CD14-positive monocyte (primary cell): ENCODE data around the gene RAB7B. TPM values are rescaled to one million over a fixed set of nuclear protein-coding genes. Genes with fewer than 3 reads are reported as not detected.

Source experiments
- DNase-seq, 3 donors: peaks; one replicate each; pipeline ENCODE4 v3.0.0-alpha.2; 2011 to 2022
- H2AFZ ChIP-seq: 2 replicates; pipeline ENCODE4 v1.6.0; 2012; ENCODE audit warnings: mild to moderate bottlenecking, low read depth, low read length, inconsistent platforms; ENCODE audit not compliant: insufficient read depth, poor library complexity, severe bottlenecking
- H3K27ac ChIP-seq, 2 donors: 1 replicate in 1 of 2; 2 replicates in 1 of 2; pipeline ENCODE4 v1.5.1; 2012 to 2013; ENCODE audit warnings: low read length in 2 of 2, control low read depth in 1 of 2, inconsistent platforms in 1 of 2, low read depth in 1 of 2, mild to moderate bottlenecking in 1 of 2
- H3K27me3 ChIP-seq, 2 donors: one replicate each; pipeline versions ENCODE4 v1.6.0 to v1.6.1; 2011 to 2013; ENCODE audit warnings: low read length in 2 of 2; ENCODE audit not compliant: control insufficient read depth in 2 of 2, insufficient read depth in 2 of 2
- H3K36me3 ChIP-seq, 2 donors: replicated peaks in 1 of 2; 1 replicate in 1 of 2; 2 replicates in 1 of 2; pipeline versions ENCODE4 v1.5.1 to v1.6.1; 2012 to 2013; ENCODE audit warnings: low read length in 2 of 2, control low read depth in 1 of 2, inconsistent platforms in 1 of 2, mild to moderate bottlenecking in 1 of 2; ENCODE audit not compliant: insufficient read depth in 2 of 2, control insufficient read depth in 1 of 2
- H3K4me1 ChIP-seq, 2 donors: 1 replicate in 1 of 2; 2 replicates in 1 of 2; pipeline versions ENCODE4 v1.5.1 to v1.6.1; 2012 to 2013; ENCODE audit warnings: low read length in 2 of 2, control low read depth in 1 of 2, inconsistent platforms in 1 of 2, mild to moderate bottlenecking in 1 of 2, moderate library complexity in 1 of 2; ENCODE audit not compliant: insufficient read depth in 2 of 2, control insufficient read depth in 1 of 2
- H3K4me2 ChIP-seq: replicated peaks from 2 replicates; pipeline ENCODE3; 2012; ENCODE audit warnings: low read length, moderate library complexity, mild to moderate bottlenecking; ENCODE audit not compliant: poor library complexity, severe bottlenecking; ENCODE audit errors: extremely low read depth
- H3K4me3 ChIP-seq, 3 experiments: fragments of 200-600 bp in 1 of 3; sonication (generic) in 1 of 3; replicated peaks in 1 of 3; 1 replicate in 2 of 3; 2 replicates in 1 of 3; pipeline ENCODE4 v1.5.1; 2011 to 2013; ENCODE audit warnings: low read length in 3 of 3, mild to moderate bottlenecking in 3 of 3, control low read depth in 2 of 3, low read depth in 2 of 3, inconsistent platforms in 1 of 3, moderate library complexity in 1 of 3
- H3K79me2 ChIP-seq: 2 replicates; pipeline ENCODE4 v1.6.0; 2012; ENCODE audit warnings: mild to moderate bottlenecking, control low read depth, inconsistent platforms, low read length, moderate library complexity; ENCODE audit not compliant: insufficient read depth
- H3K9ac ChIP-seq: 2 replicates; pipeline ENCODE4 v1.6.0; 2017; ENCODE audit warnings: low read length, mild to moderate bottlenecking; ENCODE audit not compliant: insufficient read depth, poor library complexity, severe bottlenecking
- H3K9me3 ChIP-seq, 2 donors: replicated peaks in 1 of 2; 1 replicate in 1 of 2; 2 replicates in 1 of 2; pipeline versions ENCODE4 v1.5.1 to v1.6.1; 2012 to 2013; ENCODE audit warnings: low read length in 2 of 2, control low read depth in 1 of 2; ENCODE audit not compliant: control insufficient read depth in 1 of 2, insufficient read depth in 1 of 2
- H4K20me1 ChIP-seq: 2 replicates; pipeline ENCODE4 v1.6.0; 2012; ENCODE audit warnings: mild to moderate bottlenecking, low read length, control low read depth, moderate library complexity; ENCODE audit not compliant: insufficient read depth
- H3K27ac Mint-ChIP-seq, 7 donors: one replicate each; pipeline ENCODE4 v1.8.0; 2020; ENCODE audit warnings: mild to moderate bottlenecking in 7 of 7, mixed read lengths in 7 of 7, moderate library complexity in 6 of 7, inconsistent platforms in 2 of 7
- H3K27me3 Mint-ChIP-seq, 3 donors: one replicate each; pipeline ENCODE4 v1.8.0; 2021 to 2022; ENCODE audit warnings: low read depth in 3 of 3, mild to moderate bottlenecking in 3 of 3, mixed read lengths in 3 of 3, moderate library complexity in 3 of 3, inconsistent platforms in 1 of 3
- H3K36me3 Mint-ChIP-seq, 2 donors: one replicate each; pipeline ENCODE4 v1.8.0; 2020; ENCODE audit warnings: mixed read lengths in 2 of 2, inconsistent platforms in 1 of 2, mild to moderate bottlenecking in 1 of 2
- H3K4me1 Mint-ChIP-seq: one replicate; pipeline ENCODE4 v1.8.0; 2020; ENCODE audit warnings: mild to moderate bottlenecking, mixed read lengths
- H3K4me3 Mint-ChIP-seq, 2 donors: one replicate each; pipeline ENCODE4 v1.8.0; 2020; ENCODE audit warnings: mild to moderate bottlenecking in 2 of 2, mixed read lengths in 2 of 2, moderate library complexity in 1 of 2
- H3K9me3 Mint-ChIP-seq, 7 donors: one replicate each; pipeline ENCODE4 v1.8.0; 2020 to 2022; ENCODE audit warnings: mixed read lengths in 7 of 7, mild to moderate bottlenecking in 6 of 7, moderate library complexity in 6 of 7, inconsistent platforms in 2 of 7
- CTCF ChIP-seq: fragments of 200-600 bp; IDR thresholded peaks from one replicate; pipeline ENCODE4 v1.8.0; 2022; ENCODE audit warnings: antibody characterized with exemption, mild to moderate bottlenecking
- WGBS: methylation state at CpG from one replicate; pipeline ENCODE4 v1.1.5; 2013; ENCODE audit warnings: missing lambda C conversion rate; ENCODE audit not compliant: insufficient coverage; 5-methylcytosine and 5-hydroxymethylcytosine counted together
- intact Hi-C, 2 donors: fragments of 100-400 bp; cut with micrococcal nuclease; formaldehyde crosslinking; loops; one replicate each; pipeline versions ENCODE4 v1.15.0 to v1.15.1; 2023
- polyA plus RNA-seq, 3 donors: library from polyadenylated mRNA; depleted of rRNA in 1 of 3; unstranded in 2 of 3; stranded (reverse) in 1 of 3; fragments of 300-500 nt in 2 of 3; fragments of >200 nt in 1 of 3; fragmentation: Illumina TruSeq in 2 of 3; gene quantifications; 1 replicate in 2 of 3; 2 replicates in 1 of 3; pipeline ENCODE4 v1.2.3, GENCODE V29; 2012 to 2021

The RAB7B gene
- polyA plus RNA-seq, 3 donors, result 0.41 to 0.52 (median 0.47) TPM

GRCh38 chr1:206022766-206023165 is 19.6 kb upstream of the RAB7B start:
- Histone ChIP-seq H3K27me3 (no peaks in the 10 kb centered on the region), H3K27ac (no peak overlapping the region), H3K9me3 (no peaks in the 10 kb centered on the region), H3K36me3 (no peaks in the 10 kb centered on the region), H3K79me2 (no peaks in the 10 kb centered on the region), H2AFZ (no peak overlapping the region), H4K20me1 (no peaks in the 10 kb centered on the region), H3K4me2 (no peak overlapping the region), H3K4me1 (peaks cover 0 to 9% of the 10 kb centered on the region in 2 donors), H3K4me3 (no peak overlapping the region), H3K9ac (no peak overlapping the region)
- Mint-ChIP-seq H3K36me3 (no peaks in the 10 kb centered on the region), H3K4me3 (no peak overlapping the region), H3K27ac (no peak overlapping the region), H3K27me3 (peaks cover 1 to 2% (median 1%) of the 10 kb centered on the region in 3 donors), H3K4me1 (peaks cover 10% of the 10 kb centered on the region), H3K9me3 (peaks cover 0 to 2% (median 0%) of the 10 kb centered on the region in 7 donors)
- WGBS, result 97% methylated on average over 5 of the region's 7 CpGs
- TF ChIP-seq CTCF, result no peak
- no peak for DNase-seq
- intact Hi-C loops, result no loop called here

DNA sequence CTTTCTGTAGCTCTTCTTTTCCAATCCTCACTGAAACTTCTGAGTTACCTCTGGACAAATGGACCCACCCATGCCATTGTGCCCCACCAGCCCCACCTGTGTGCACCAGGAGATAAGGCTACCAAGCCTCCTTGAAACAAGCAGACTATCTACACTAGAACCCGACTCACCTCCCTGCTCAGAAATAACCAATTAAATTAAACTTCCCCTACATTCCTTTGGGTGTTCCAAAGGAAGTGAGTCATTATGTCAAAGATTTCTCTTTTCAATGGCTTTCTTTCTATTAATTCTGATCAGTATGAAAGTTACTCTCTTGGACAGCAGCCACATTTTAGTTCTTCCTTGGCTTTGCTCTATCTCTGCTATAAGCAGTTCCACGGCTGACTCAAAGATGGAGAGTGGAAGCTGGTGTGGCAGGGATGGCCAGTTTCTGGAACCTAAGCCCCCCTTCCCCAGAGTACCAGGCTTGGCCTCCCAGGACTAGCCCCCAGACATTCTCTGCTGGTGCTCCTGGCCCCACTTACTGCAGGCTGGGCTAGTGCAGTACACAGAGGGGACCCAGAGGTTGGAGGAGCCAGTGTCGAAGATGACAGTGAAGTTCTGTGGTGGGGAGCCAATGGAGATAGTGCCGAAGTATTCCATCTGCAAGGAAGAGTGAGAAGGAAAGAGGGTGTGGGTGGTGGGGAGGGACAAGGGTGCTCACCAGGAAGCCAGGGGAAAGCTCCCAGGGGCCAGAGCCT is 18.6 kb upstream of the RAB7B start:
- no peak overlapping the region for H3K4me3 Mint-ChIP-seq
- H3K79me2 ChIP-seq, result no peaks in the 10 kb centered on the region
- peaks cover 0 to 9% of the 10 kb centered on the region in 2 donors for H3K4me1 ChIP-seq
- no peaks in the 10 kb centered on the region for H3K9me3 ChIP-seq
- no peaks in the 10 kb centered on the region for H3K36me3 Mint-ChIP-seq
- WGBS, result 100% methylated on average over 2 of the region's 4 CpGs
- H3K36me3 ChIP-seq, result no peaks in the 10 kb centered on the region
- H3K4me1 Mint-ChIP-seq, result peaks cover 10% of the 10 kb centered on the region
- H3K9ac ChIP-seq, result no peak overlapping the region
- intact Hi-C loops, result no loop called here
- H3K27me3 Mint-ChIP-seq, result peaks cover 1 to 2% (median 1%) of the 10 kb centered on the region in 3 donors
- H3K27ac Mint-ChIP-seq, result peak overlapping the region in 1 of 7 donors; percentile 27
- TF ChIP-seq CTCF, result no peak
- H3K9me3 Mint-ChIP-seq, result peaks cover 0 to 3% (median 0%) of the 10 kb centered on the region in 7 donors
- H4K20me1 ChIP-seq, result no peaks in the 10 kb centered on the region
- no peak overlapping the region for H3K4me3 ChIP-seq
- no peak for DNase-seq
- no peaks in the 10 kb centered on the region for H3K27me3 ChIP-seq
- no peak overlapping the region for H3K4me2 ChIP-seq
- H2AFZ ChIP-seq, result no peak overlapping the region
- H3K27ac ChIP-seq, result no peak overlapping the region
